Fibroblast of villous mesenchyme (primary cell): ENCODE data around the gene ZNF385B. TPM values are rescaled to one million over a fixed set of nuclear protein-coding genes. Genes with fewer than 3 reads are reported as not detected.

Experiments used
- DNase-seq: peaks from one replicate; pipeline ENCODE4 v3.0.0-alpha.2; 2010; ENCODE audit warnings: low read depth
- H3K4me3 ChIP-seq: 2 replicates; pipeline ENCODE4 v1.5.1; 2011; ENCODE audit warnings: low read depth, mild to moderate bottlenecking, low read length
- total RNA-seq: library from RNA; depleted of rRNA; stranded (reverse); fragments of >200 nt; gene quantifications from 2 replicates; pipeline ENCODE4 v1.2.3, GENCODE V29; 2012
- TF ChIP-seq, protein P1 (sequence below): IDR thresholded peaks from 2 replicates; pipeline ENCODE4 v1.5.1; 2012; ENCODE audit warnings: low read depth, mild to moderate bottlenecking, low read length; ENCODE audit not compliant: insufficient read depth

Gene ZNF385B
- total RNA-seq, 1 donor, result not detected

DNA sequence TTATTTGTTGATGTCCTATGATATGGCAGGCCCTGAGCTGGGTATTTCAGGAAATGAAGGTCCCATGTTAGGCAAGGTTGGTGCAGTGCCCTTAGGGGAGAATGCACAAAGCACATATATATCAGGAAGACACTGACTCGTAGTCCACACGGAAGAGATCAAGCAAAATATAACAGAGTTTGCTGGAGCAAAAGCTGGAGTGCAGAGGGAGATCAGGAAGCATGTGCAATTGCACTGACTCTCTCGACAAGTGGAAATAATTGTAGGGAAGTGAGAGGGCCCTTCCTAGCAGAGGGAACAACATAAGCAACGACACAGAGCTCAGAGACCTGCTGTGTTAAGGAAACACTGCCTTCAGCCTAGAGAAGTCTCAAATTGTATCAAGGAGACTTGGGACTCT, 4.2 kb downstream of the ZNF385B start:
- TF ChIP-seq, protein P1, sequence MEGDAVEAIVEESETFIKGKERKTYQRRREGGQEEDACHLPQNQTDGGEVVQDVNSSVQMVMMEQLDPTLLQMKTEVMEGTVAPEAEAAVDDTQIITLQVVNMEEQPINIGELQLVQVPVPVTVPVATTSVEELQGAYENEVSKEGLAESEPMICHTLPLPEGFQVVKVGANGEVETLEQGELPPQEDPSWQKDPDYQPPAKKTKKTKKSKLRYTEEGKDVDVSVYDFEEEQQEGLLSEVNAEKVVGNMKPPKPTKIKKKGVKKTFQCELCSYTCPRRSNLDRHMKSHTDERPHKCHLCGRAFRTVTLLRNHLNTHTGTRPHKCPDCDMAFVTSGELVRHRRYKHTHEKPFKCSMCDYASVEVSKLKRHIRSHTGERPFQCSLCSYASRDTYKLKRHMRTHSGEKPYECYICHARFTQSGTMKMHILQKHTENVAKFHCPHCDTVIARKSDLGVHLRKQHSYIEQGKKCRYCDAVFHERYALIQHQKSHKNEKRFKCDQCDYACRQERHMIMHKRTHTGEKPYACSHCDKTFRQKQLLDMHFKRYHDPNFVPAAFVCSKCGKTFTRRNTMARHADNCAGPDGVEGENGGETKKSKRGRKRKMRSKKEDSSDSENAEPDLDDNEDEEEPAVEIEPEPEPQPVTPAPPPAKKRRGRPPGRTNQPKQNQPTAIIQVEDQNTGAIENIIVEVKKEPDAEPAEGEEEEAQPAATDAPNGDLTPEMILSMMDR, result no peak
- no peak for DNase-seq
- no peak overlapping the region for H3K4me3 ChIP-seq

DNA sequence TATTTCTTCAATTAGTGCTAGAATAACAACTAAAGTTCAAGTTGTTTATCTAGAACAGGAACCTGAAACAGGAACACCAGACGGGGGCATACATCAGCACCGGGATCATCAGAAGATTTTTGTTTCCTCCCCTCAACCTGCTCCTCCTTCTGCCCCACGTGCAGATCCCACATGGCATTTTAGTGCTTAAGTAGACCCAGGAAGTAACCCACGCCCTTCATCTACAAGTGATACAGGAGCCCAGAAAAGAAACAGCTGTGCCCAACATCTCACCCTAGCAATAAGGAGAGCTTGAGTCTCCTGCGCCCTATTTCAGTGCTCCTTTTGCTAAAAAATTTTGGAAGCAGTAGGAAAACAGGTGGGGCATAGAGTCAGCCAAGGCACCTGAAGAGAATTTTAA, 5.2 kb downstream of the ZNF385B start:
- no peak for DNase-seq
- H3K4me3 ChIP-seq, result no peak overlapping the region
- TF ChIP-seq, protein P1, result no peak

DNA sequence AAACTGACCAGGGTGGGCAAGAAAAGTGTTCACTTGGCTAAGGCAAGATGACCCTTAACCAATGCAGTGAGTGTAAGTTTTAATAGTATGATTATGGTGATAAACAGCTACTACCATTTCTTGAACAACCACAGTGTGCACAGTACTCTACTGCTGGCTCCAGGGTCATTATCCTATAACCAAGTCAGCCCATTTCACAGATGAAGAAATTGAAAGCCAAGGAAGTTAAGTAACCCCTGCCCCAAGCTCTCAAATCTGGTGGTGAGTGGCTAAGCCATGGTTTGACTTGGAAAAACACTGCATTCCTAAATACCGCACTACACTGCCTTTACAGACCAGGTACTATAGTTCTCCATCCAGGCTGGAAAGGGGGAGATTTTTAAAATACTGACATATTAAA, 5.7 kb downstream of the ZNF385B start:
- H3K4me3 ChIP-seq, result no peak overlapping the region
- no peak for DNase-seq
- TF ChIP-seq, protein P1, result no peak

DNA sequence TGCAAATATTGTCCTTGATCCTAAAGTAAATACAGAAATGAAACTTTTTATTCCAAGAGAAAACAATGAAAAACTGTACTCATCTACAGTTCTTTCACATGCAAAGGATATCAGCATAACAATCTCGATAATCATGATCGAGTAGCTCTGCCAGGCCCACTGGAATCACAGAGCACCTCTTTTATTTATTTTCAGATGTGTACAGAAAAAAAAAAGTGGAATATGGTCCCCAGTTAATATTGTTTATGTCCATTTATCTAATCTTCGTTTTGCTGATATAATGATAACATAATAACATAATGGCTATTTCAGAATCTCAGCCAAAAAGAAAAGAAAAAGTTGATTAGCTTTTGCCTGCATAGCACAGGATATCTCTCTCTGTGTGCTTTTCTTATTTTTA, 6.5 kb downstream of the ZNF385B start:
- no peak for DNase-seq
- TF ChIP-seq, protein P1, result no peak
- H3K4me3 ChIP-seq, result no peak overlapping the region

DNA sequence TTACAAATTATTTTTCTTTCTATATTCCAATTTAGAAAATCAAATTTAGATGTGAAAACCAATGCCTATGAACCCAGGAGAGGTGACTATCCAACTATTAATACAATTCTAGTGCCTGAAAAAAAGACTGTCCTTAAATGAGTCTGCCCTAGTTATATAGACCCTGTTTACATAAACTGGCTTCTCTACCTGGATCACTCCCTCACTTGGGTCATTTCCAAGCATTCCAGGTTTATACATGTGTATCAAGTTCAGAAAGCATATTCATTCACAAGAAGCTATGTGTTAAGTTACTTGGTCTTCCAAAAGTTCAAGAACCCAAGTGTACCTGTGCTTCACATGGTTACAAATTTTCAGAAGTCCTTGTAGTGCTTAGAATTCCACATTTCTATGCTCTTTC, 8.3 kb downstream of the ZNF385B start:
- no peak overlapping the region for H3K4me3 ChIP-seq
- TF ChIP-seq, protein P1, result no peak

DNA sequence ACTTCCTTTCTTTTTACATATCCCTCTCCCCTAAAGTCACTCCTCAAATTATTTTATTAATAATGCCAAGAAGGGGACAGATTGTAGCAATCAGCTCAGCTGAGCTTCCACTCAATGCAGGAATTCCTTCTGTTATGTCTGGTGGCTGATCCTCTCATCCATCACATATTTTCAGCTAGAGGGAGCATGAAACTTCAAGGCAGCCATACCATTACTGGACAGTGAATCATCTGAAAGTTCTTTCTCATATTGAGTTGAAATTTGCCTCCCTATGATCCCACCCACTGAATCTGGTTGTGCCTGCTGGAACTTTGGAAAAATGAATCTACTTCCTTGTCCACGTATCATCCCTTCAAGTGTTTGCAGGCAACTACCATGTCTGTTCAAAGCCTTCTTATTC, 11.2 kb downstream of the ZNF385B start:
- TF ChIP-seq, protein P1, result peak; percentile 45

More for the DNA sequence above, 8.3 kb downstream of the ZNF385B start:
- DNase-seq, result no peak

DNA sequence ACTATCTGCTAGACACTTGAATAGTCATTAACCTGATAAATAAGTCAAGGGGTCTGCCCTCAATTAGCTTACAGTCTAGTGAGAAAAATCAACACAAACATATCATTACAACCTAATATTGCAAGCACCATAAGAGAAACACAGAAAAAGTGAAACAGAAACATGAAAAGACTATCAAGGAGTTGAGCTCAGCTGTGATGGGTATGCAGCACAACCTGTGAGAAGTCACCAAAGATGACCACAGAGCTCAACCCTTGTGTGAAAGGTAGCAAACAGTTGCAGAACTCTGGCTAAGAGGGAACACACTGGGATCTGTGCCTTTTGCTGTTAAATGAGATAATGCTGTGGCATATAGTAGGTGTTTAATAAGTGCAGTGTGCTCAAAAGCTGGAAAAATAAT, 11.7 kb downstream of the ZNF385B start:
- TF ChIP-seq, protein P1, result no peak
- no peak for DNase-seq

More for the DNA sequence above, 11.2 kb downstream of the ZNF385B start:
- H3K4me3 ChIP-seq, result no peak overlapping the region
- DNase-seq, result peak; percentile 28

More for the DNA sequence above, 11.7 kb downstream of the ZNF385B start:
- H3K4me3 ChIP-seq, result no peak overlapping the region
